ENCODE results near the gene ALDOC. TPM values are rescaled to one million over a fixed set of nuclear protein-coding genes. Genes with fewer than 3 reads are reported as not detected.

ALDOC gene
- polyA plus RNA-seq, 2 of the 4 experiments (the other 2 are of a cell fraction) = 1.9 to 6.3 TPM

DNA sequence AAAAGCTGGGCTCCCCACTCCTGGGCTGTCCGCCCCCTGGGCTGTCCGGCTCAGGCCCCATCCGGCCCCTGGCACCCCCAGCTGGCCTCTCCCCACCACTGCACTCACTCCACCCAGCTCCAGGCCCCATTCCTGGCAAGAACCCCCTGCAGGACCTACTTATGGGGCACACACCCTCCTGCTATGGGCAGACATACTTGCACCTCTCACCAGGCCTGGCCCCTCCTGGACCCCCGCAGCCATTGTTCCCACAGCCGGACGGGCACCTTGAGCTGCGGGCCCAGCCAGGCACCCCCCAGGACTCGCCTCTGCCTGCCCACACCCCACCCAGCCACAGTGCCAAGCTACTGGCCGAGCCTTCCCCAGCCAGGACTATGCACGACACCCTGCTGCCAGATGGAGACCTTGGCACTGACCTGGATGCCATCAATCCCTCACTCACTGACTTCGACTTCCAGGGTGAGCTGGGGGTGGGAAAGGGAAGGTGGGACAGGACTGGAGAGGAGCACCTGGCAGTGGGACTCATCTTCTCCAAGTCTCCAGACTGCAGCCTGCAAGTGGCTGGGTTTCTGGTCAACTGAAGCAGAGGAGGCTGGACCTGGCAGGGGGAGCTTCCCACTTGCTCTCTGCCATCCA lies 41.8 kb downstream of the ALDOC start (continued):
- TF ChIP-seq, protein P1, sequence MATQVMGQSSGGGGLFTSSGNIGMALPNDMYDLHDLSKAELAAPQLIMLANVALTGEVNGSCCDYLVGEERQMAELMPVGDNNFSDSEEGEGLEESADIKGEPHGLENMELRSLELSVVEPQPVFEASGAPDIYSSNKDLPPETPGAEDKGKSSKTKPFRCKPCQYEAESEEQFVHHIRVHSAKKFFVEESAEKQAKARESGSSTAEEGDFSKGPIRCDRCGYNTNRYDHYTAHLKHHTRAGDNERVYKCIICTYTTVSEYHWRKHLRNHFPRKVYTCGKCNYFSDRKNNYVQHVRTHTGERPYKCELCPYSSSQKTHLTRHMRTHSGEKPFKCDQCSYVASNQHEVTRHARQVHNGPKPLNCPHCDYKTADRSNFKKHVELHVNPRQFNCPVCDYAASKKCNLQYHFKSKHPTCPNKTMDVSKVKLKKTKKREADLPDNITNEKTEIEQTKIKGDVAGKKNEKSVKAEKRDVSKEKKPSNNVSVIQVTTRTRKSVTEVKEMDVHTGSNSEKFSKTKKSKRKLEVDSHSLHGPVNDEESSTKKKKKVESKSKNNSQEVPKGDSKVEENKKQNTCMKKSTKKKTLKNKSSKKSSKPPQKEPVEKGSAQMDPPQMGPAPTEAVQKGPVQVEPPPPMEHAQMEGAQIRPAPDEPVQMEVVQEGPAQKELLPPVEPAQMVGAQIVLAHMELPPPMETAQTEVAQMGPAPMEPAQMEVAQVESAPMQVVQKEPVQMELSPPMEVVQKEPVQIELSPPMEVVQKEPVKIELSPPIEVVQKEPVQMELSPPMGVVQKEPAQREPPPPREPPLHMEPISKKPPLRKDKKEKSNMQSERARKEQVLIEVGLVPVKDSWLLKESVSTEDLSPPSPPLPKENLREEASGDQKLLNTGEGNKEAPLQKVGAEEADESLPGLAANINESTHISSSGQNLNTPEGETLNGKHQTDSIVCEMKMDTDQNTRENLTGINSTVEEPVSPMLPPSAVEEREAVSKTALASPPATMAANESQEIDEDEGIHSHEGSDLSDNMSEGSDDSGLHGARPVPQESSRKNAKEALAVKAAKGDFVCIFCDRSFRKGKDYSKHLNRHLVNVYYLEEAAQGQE (IDR thresholded peaks at IDR 0.05) = no peak
- TF ChIP-seq, protein P2, sequence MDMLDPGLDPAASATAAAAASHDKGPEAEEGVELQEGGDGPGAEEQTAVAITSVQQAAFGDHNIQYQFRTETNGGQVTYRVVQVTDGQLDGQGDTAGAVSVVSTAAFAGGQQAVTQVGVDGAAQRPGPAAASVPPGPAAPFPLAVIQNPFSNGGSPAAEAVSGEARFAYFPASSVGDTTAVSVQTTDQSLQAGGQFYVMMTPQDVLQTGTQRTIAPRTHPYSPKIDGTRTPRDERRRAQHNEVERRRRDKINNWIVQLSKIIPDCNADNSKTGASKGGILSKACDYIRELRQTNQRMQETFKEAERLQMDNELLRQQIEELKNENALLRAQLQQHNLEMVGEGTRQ (IDR thresholded peaks at IDR 0.05) = no peak
- no peak for TF ChIP-seq CHD2 (IDR thresholded peaks at IDR 0.05; ENCODE audit: low read length, partially characterized antibody)
- TF ChIP-seq HES2 (IDR thresholded peaks at IDR 0.05) = no peak
- TF ChIP-seq EHF (CRISPR knock-in tag; IDR thresholded peaks at IDR 0.05) = no peak
- TF ChIP-seq EHMT2 (IDR thresholded peaks at IDR 0.05; ENCODE audit: low read depth) = no peak
- TF ChIP-seq ZNF302 (CRISPR knock-in tag; IDR thresholded peaks at IDR 0.05) = no peak

DNA sequence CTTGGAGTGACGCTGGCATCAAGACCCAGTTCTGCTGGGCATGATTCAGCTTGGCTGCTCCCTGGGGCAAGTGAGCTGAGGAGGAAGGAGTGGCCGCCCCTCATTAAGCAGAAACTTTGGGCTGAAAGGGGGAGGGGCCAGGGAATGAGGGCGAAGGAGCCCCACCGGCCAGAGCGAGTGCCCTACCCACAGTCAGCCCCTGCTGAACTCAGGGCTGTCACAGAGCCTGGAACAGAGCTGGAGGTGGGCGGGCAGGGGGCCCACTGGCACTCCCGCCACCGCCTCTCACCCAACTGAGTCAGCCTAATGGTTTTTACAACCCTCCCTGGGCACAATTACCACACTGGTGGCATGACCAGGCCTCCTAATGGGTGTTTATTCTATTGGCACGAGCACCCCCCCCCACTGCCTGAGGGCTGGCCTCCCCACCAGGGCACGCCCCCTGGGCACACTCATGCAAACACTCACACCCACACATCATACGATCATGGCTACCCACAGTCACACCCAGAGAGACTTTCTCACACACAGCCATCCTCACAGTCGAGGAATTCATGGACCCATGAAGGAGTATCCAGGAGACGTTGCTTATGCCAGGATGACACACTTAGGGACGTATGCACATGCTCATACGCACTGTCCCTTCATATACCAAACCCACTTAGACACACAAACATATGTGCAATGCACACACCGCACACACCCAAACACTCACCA lies 43.4 kb downstream of the ALDOC start:
- 82% methylated on average over 15 of the region's 16 CpGs for WGBS (ENCODE audit: missing lambda C conversion rate)
- FAIRE-seq = no peak
- POLR2A ChIA-PET = no interaction called here
- H3K27ac ChIP-seq = no peak overlapping the region
- no peak for DNase-seq (ENCODE audit: low read depth in 1 of 2, low spot score in 1 of 2)
- H3K4me1 ChIP-seq = peaks cover 10% of the 10 kb centered on the region
- ATAC-seq = no peak
- CTCF ChIA-PET = interaction anchor here (1.9 to 15.1 kb wide), 3 partner anchors 12 to 34 kb away, joined by 4 to 317 read pairs (median 143); partner anchors contain the start of gene FOXN1
- no peak overlapping the region for H3K4me2 ChIP-seq
- no peak overlapping the region for H3K4me3 ChIP-seq
- H3K9me3 ChIP-seq = no peaks in the 10 kb centered on the region
- TF ChIP-seq SREBF2 (IDR thresholded peaks at IDR 0.05) = no peak
- TF ChIP-seq, protein P3, sequence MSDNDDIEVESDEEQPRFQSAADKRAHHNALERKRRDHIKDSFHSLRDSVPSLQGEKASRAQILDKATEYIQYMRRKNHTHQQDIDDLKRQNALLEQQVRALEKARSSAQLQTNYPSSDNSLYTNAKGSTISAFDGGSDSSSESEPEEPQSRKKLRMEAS (IDR thresholded peaks at IDR 0.05) = no peak
- no peak for TF ChIP-seq POLR2A (IDR thresholded peaks at IDR 0.05; ENCODE audit: low read length)
- TF ChIP-seq EP300 (IDR thresholded peaks at IDR 0.05) = no peak
- TF ChIP-seq CHD4 (IDR thresholded peaks at IDR 0.05; ENCODE audit: borderline replicate concordance) = no peak
- TF ChIP-seq TFCP2L1 (CRISPR knock-in tag; IDR thresholded peaks at IDR 0.05) = no peak
- TF ChIP-seq HOXB5 (CRISPR knock-in tag; IDR thresholded peaks at IDR 0.05) = no peak
- TF ChIP-seq RNF2 (IDR thresholded peaks at IDR 0.05; ENCODE audit: borderline replicate concordance, low read depth) = no peak
- TF ChIP-seq ZSCAN20 (CRISPR knock-in tag; IDR thresholded peaks at IDR 0.05) = no peak
- TF ChIP-seq HES2 (IDR thresholded peaks at IDR 0.05) = no peak
